Measurements from ENCODE around the gene FLNC.

The FLNC gene

DNA sequence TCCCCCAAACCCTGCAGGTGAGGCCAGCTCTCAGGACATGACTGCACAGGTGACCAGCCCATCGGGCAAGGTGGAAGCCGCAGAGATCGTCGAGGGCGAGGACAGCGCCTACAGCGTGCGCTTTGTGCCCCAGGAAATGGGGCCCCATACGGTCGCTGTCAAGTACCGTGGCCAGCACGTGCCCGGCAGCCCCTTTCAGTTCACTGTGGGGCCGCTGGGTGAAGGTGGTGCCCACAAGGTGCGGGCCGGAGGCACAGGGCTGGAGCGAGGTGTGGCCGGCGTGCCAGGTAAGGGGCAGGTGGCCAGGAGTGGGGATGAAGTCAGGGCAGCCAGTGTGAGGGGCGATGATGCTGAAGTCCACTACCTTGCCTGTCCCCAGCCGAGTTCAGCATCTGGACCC, 24.2 kb downstream of the FLNC start:
- no peaks in the 10 kb centered on the region for H3F3A ChIP-seq (ENCODE audit: control insufficient read depth, insufficient read depth)
- TF ChIP-seq EZH2phosphoT487 (IDR thresholded peaks at IDR 0.05; ENCODE audit: borderline replicate concordance, low read length), result no peak
- TF ChIP-seq, protein P1, sequence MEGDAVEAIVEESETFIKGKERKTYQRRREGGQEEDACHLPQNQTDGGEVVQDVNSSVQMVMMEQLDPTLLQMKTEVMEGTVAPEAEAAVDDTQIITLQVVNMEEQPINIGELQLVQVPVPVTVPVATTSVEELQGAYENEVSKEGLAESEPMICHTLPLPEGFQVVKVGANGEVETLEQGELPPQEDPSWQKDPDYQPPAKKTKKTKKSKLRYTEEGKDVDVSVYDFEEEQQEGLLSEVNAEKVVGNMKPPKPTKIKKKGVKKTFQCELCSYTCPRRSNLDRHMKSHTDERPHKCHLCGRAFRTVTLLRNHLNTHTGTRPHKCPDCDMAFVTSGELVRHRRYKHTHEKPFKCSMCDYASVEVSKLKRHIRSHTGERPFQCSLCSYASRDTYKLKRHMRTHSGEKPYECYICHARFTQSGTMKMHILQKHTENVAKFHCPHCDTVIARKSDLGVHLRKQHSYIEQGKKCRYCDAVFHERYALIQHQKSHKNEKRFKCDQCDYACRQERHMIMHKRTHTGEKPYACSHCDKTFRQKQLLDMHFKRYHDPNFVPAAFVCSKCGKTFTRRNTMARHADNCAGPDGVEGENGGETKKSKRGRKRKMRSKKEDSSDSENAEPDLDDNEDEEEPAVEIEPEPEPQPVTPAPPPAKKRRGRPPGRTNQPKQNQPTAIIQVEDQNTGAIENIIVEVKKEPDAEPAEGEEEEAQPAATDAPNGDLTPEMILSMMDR (IDR thresholded peaks at IDR 0.05; ENCODE audit: low read depth, low read length, poor library complexity, severe bottlenecking), result no peak
- H3K27me3 ChIP-seq (ENCODE audit: control insufficient read depth, low read length), result no peaks in the 10 kb centered on the region
- H3K36me3 ChIP-seq (ENCODE audit: control insufficient read depth, low read length), result no peaks in the 10 kb centered on the region
- no peaks in the 10 kb centered on the region for H3K79me2 ChIP-seq (ENCODE audit: control insufficient read depth, low read length)
- H3K9me3 ChIP-seq (ENCODE audit: control insufficient read depth, insufficient read depth, low read length), result no peaks in the 10 kb centered on the region
- no peaks in the 10 kb centered on the region for H3K9me2 ChIP-seq (replicated peaks; ENCODE audit: control insufficient read depth, low read length)
- no peaks in the 10 kb centered on the region for H4K20me1 ChIP-seq (ENCODE audit: control insufficient read depth, insufficient read depth, low read depth, low read length)
- no peak overlapping the region for H3K27ac ChIP-seq (ENCODE audit: low read depth, low read length)
- no peak overlapping the region for H3K4me3 ChIP-seq (ENCODE audit: low read length)
- no peaks in the 10 kb centered on the region for H3K4me1 ChIP-seq (ENCODE audit: control insufficient read depth, low read length)
- no peak overlapping the region for H3K4me2 ChIP-seq (ENCODE audit: low read length)

DNA sequence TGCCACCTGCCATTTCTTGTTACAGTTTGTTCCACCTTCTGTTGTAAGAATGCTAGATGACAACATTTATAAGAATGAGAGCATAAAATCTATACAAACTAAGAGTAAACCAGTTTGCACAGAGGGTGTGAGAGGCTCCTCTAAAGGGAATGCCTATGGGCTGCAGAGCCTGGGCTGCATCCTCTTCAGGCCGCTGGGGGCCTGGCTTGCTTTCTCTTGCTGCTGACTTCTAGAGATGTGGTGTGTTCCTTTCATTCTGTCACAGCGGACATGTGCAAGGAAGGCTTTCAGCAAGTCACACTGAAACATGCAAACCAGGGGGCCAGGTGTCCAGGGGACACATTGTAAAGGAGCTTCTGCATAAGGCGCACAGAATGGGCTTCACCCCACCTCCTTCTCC, 25.4 kb downstream of the FLNC start:
- Histone ChIP-seq H4K20me1 (ENCODE audit: control insufficient read depth, insufficient read depth, low read depth, low read length) (no peaks in the 10 kb centered on the region), H3K4me2 (ENCODE audit: low read length) (no peak overlapping the region), H3F3A (ENCODE audit: control insufficient read depth, insufficient read depth) (no peaks in the 10 kb centered on the region), H3K9me2 (replicated peaks; ENCODE audit: control insufficient read depth, low read length) (no peaks in the 10 kb centered on the region), H3K4me1 (ENCODE audit: control insufficient read depth, low read length) (peaks cover 5% of the 10 kb centered on the region; the same call in 1 of the 2 replicates), H3K4me3 (ENCODE audit: low read length) (no peak overlapping the region), H3K9me3 (ENCODE audit: control insufficient read depth, insufficient read depth, low read length) (no peaks in the 10 kb centered on the region), H3K27me3 (ENCODE audit: control insufficient read depth, low read length) (no peaks in the 10 kb centered on the region), H3K27ac (ENCODE audit: low read depth, low read length) (no peak overlapping the region), H3K79me2 (ENCODE audit: control insufficient read depth, low read length) (no peaks in the 10 kb centered on the region), H3K36me3 (ENCODE audit: control insufficient read depth, low read length) (no peaks in the 10 kb centered on the region)
- TF ChIP-seq, protein P1 (IDR thresholded peaks at IDR 0.05; ENCODE audit: low read depth, low read length, poor library complexity, severe bottlenecking), result no peak
- no peak for TF ChIP-seq EZH2phosphoT487 (IDR thresholded peaks at IDR 0.05; ENCODE audit: borderline replicate concordance, low read length)

DNA sequence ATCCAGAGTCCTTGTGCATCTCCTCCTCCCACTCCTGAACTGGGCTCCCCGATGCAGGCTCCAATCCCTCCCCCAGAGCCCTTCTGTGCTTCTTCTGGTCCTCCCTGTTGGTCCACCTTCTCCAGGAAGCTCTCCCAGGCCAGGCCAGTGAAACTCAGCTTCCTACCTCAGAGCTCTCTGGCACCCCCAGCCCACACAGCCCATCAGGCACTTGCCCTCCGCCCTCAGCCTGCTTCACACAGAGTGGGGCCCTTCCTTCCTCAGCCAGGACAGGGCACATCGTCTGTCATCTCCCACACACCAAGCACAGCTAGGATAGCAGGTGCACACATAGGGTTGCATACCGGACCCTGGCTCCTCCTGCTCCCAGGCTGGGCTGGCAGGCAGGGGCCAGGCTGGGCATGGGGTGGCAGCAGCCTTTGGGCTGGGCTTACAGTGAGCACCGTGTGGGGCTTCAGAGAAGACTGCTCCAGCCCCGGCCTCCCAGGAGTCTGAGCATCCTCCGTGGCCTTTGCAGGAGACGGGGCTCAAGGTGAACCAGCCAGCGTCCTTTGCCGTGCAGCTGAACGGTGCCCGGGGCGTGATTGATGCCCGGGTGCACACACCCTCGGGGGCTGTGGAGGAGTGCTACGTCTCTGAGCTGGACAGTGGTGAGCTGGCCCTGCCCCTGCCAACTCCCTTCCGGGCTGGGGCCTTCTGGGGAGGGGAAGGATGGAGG, 26.0 kb downstream of the FLNC start:
- Histone ChIP-seq H3K4me2 (ENCODE audit: low read length) (no peak overlapping the region), H3F3A (ENCODE audit: control insufficient read depth, insufficient read depth) (no peaks in the 10 kb centered on the region), H4K20me1 (ENCODE audit: control insufficient read depth, insufficient read depth, low read depth, low read length) (no peaks in the 10 kb centered on the region), H3K27ac (ENCODE audit: low read depth, low read length) (no peak overlapping the region), H3K36me3 (ENCODE audit: control insufficient read depth, low read length) (no peaks in the 10 kb centered on the region), H3K27me3 (ENCODE audit: control insufficient read depth, low read length) (no peaks in the 10 kb centered on the region), H3K4me3 (ENCODE audit: low read length) (no peak overlapping the region), H3K9me2 (replicated peaks; ENCODE audit: control insufficient read depth, low read length) (no peaks in the 10 kb centered on the region), H3K4me1 (ENCODE audit: control insufficient read depth, low read length) (peaks cover 5% of the 10 kb centered on the region; the same call in 1 of the 2 replicates), H3K79me2 (ENCODE audit: control insufficient read depth, low read length) (no peaks in the 10 kb centered on the region), H3K9me3 (ENCODE audit: control insufficient read depth, insufficient read depth, low read length) (no peaks in the 10 kb centered on the region)
- no peak for TF ChIP-seq EZH2phosphoT487 (IDR thresholded peaks at IDR 0.05; ENCODE audit: borderline replicate concordance, low read length)
- TF ChIP-seq, protein P1 (IDR thresholded peaks at IDR 0.05; ENCODE audit: low read depth, low read length, poor library complexity, severe bottlenecking), result no peak

Data from DOHH2 (cell line).